ENCODE measurements around the gene PAX6. TPM values are rescaled to one million over a fixed set of nuclear protein-coding genes. Genes with fewer than 3 reads are reported as not detected.

Gene PAX6
- total RNA-seq, result 0.32 TPM
- long read RNA-seq, result 0 reads

DNA sequence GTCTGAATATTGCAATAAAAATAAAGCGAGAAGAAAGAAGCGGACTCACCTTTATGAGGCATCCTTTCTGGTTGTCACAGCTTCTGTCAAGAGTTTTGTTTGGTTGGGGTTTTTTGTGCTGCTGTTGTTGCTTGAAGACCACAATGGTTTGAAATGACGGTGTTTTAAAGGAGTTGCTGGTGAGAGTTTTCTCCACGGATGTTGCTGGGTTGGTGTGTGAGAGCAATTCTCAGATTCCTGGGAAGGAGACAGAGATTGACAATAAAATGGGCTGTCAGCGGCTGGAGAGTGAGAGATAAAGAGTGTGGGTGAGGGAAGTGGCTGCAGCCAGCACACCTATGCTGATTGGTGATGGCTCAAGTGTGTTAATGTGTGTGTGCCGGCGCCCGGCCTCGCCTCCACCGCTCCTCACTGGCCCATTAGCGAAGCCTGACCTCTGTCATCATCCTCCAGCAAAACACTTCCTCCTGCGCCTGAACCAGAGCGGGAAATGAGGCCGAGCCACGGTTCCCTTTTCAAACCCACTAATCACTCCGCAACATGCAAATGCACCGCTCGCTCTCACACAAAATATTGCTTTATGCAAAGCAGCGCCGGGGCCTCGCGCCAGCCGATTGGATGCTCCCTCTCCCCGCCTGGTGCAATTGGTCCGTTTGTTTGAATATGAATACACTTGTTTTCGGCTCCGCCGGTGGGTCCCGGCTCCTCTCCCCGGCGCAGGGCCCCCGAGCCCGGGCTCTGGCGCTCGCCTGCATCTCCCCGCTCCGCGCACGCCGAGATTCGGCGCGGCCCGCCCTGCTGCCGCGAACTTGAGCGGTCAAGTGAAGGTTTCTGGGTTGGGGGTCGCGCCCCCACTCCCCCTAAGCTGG, at the start of gene PAX6:
PAX6 (minus strand) TSS at position 544 of the 869 bp plus-strand sequence. CDS start 4,911 bp downstream, outside the sequence.
- DNase-seq (ENCODE audit: low spot score), result no peak

DNA sequence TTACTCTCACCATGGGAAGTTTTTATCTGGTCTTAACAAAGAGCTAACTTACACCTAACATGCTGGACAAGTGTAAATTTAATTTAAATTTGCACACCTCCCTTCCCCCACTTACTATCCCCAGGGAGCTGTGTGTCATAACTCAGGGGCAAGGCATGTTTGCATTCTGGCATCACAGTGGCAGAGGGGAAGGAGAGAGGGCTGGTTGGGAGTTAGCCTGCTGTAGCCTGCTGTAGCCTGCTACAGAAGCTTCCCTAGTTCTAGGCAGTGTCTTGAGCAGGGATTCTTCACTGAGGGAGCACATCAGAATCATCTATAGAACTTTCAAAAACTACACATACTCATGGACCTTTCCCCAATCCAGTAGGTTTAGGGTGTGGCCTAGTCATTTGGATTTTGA, 49.3 kb upstream of the PAX6 start:
- DNase-seq (ENCODE audit: low spot score), result no peak

DNA sequence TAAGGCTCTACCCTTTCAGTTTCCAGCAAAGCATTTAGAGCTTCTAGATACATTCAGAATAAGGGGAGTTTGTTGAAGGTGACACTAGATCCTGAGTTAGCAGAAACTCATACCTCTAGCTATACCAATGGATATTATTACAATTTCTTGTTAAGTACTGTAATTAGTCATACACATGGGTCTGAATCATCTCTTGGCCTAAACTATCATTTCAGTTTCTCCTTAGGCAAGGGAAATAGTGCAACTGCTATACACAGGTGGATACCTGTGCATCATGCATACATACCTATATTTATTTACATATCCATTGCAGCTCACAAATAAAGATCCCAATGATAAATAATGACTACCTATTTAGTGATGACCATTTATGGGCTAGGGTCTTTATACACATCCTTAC, 45.1 kb upstream of the PAX6 start:
- DNase-seq (ENCODE audit: low spot score), result no peak

DNA sequence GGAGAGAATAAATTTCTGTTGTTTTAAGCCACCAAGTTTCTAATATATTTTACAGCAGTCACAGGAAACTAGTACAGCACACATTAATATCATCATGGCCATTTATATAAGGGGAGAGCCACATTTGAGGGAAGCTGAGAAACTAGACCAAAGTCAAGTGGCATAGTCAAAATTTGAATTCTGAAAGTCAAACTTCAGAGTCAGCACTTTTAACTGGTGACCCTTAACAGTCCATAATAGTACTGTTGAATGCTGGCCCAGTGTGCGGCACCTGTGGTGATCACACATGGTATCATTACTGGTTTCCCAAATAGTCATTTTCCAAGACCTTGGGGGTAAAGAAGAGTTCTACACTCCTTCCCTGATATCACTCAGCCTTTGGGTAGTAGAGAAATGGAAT, 44.3 kb upstream of the PAX6 start:
- DNase-seq (ENCODE audit: low spot score), result no peak

DNA sequence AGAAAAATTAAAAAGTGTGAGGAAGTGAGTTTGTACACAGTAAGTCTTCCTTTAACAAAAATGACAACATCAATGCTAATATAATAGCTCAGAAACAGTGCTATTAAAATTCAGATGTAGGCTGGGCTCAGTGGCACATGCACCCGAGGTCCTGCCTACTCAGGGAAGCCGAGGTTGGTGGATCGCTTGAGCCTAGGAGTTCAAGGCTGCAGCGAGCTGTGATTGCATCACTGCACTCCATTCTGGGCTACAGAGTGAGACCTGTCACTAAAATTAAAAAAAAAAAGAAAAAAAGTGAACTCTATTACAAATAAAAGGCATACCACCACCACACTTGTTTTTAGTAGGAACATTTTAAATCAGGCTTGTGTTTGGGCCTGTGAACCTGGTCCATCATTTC, 39.2 kb upstream of the PAX6 start:
- no peak for DNase-seq (ENCODE audit: low spot score)

DNA sequence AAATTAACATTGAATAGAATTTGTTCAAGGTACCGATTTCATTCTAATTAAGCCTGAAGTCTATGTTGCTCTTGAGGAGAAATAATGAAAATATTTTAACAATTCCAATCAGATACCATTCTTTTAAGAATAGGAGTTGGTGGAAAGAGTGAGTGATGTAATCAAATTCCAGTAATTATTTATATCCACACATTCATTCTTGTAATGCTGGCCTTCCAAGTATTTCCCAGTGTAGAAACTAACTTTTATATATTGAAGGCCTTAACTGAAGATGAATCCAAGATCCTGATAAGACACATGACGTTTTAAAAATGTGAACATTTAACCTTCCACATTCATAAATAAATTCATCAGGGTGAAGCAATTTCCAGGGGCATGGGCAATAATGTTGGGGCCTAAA, 36.6 kb upstream of the PAX6 start:
- no peak for DNase-seq (ENCODE audit: low spot score)

DNA sequence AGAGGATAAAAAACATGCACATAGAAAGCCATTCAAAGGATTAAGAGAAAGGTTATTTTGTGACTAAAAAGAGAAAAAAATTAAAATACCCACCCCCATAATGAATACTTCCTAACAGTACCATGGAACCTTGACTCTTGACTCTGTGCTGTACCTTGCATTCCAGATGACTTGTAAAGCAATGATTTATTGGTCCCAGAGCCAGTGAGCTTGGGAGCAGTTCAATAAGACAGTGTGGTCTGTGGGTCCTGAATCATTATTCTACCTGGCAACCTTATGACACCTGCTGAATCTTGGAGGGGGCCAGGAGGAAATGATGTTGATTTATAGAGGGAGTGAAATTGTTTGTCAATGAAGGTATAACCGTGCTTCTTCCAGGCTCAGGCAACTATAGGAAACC, 34.2 kb upstream of the PAX6 start:
- no peak for DNase-seq (ENCODE audit: low spot score)

DNA sequence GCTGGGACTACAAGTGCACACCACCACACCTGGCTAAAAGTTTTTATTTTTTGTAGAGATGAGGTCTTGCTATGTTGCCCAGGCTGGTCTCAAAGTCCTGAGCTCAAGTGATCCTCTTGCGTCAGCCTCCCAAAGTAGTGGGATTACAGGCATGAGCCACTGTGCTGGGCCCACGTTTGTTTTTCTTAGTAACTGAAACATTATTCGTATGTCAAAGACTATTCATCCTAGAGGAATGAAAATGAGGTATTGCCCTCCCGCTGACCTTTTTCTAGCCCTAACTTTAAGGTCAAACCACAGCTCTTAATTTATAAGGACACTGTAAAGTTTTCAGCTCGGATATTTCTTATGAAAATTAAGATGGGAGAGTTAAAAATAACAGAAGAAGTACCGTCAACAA, 33.2 kb upstream of the PAX6 start:
- DNase-seq (ENCODE audit: low spot score), result no peak

DNA sequence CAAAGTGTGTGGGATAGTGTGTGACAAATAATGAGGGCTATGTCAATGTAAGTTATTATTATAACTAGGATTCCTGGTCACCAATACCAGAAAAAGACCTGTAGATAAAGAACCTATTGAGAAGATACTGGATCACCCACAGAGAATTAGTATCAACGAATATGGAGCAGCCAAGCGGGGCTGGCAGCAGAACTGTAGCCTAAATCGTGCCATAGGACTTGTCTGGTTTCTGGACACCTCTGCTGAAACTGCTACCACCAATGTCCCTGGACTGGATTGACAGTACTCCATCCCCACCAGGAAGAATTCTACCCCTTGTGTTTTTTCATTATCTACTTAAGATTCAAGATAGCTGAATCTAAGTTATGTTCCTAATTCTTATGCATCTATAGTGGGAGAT, 30.3 kb upstream of the PAX6 start:
- DNase-seq (ENCODE audit: low spot score), result no peak

DNA sequence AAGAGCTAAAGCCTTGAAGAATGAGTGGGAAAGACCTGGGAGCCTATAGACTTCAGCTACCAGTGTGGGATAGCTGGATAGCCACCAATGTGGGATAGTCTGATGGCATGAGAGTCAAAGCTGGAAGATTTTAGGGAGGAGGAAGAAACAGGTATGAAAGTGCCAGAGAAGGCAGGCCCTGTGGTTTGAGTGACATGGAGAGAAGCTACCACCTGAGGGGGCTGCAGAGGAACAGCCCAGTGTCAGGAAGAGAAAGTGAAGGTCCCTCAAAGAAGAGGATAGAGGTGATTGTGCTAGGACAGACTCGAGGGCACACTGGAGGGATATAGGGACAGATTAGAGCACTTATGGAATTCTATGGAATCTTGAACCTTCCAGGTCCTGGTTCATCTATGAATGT, 23.1 kb upstream of the PAX6 start:
- no peak for DNase-seq (ENCODE audit: low spot score)

DNA sequence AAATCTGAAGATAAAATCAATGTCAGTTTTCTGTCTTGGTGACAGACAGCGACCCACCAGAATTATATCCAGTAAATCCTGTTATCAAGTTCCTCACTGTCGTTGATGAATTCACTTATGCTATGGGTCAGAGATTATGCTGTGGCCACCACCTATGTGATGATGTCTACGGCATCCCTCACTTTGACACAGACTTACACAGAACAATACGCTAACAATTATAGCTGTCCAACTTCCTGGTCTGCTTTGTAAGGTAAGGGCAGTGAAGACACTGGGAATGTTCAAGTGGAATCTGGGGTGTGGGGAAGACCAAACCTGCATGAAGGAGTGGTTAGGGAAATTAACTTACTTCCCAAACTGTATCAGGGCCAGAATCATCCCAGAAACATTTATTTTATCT, 19.3 kb upstream of the PAX6 start:
- DNase-seq (ENCODE audit: low spot score), result no peak

DNA sequence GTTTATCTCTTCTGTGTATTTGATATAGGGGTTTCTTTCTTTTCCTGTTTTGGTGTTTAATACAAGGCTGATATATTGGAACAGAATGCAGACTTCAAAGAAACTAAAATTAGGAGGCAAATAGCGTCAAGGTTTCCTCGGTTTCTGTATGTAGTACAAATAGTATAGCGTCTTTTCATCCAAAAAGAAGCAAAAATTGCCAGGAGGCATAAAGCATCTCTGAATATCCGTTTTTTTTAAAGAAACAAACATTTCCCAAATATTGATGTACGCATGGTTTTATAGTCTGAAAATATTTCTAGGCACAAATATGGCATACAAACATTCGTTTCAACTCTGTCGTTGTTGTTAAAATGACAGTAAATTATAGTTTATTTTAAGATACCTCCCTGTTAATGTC, 17.1 kb upstream of the PAX6 start:
- no peak for DNase-seq (ENCODE audit: low spot score)

DNA sequence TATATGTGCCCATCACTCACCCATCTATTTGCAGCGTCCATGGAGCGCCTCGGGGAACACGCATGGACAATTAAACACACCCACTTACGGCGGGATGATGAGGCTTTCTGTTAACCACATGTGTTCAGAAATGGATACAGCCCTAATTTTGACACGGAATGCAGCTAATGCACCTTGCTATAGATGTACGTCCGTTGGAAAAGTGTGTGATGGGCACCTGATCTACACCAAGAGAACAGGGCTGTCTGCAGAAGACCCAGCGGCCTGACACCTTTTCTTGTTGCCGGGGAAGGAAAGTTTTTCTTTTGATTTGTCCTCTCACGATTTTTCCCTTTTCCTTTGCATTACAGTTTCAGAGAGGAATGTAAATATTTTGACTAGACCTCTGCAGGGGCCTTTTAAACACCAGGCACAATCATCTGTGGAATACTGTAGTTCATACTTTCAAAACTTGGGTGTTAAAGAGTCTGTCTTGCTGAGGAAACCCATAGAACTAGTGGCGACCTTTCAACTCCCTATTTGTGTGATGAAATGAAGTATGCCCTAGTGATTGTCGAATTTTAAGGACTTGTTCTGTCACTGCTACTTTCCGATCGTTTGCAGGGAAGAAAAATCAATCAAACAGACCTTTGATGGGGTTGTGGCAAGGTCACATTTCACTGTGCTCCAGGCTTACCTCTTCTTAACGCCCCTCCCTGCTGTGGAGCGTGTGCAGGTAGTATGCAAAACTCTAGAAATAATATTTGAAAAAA, 16.5 kb upstream of the PAX6 start:
- no peak for DNase-seq (ENCODE audit: low spot score)

DNA sequence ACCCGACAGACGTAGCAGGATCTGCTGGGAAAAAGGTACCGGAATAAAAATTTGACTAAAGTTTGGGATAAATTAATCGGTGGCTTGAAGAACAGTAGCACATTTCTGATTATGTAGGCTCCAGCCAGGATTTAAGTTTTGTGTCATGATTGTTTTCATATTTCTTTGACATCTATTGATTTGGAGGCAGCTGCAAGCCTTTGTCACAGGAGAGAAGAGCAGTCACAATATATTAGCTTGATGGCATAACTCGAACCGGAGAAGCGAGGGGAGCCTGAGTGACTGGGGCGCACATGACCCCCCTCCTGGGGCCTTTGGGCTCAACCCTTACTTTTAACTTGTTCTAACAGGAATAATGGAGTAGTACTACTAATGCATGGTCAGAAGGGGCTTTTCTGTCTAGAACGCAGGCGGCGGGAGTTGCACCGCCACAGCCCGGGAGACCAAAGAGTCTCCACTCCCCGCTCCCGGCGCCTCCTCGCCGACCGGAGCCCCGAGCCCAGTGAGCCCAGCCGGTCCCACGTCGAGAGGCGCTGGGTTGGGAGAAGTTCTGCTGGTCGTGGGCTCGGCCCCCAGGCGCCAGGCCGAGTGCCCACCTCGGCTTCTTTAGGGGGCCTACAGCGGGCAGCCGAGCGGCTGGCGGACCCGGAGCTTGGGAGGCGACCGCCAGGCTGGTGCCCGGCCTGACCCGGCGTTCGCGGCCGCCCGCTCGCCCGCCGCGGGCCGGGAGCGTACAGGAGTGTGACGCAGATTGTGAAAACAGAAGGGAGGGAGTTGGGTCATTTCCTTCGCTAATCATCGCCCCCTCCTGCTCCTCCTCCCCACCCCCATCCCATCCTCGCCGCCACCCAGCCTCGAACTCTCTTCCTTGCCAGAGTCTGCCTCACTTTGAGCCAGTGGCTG, 15.7 kb upstream of the PAX6 start:
- no peak for DNase-seq (ENCODE audit: low spot score)

DNA sequence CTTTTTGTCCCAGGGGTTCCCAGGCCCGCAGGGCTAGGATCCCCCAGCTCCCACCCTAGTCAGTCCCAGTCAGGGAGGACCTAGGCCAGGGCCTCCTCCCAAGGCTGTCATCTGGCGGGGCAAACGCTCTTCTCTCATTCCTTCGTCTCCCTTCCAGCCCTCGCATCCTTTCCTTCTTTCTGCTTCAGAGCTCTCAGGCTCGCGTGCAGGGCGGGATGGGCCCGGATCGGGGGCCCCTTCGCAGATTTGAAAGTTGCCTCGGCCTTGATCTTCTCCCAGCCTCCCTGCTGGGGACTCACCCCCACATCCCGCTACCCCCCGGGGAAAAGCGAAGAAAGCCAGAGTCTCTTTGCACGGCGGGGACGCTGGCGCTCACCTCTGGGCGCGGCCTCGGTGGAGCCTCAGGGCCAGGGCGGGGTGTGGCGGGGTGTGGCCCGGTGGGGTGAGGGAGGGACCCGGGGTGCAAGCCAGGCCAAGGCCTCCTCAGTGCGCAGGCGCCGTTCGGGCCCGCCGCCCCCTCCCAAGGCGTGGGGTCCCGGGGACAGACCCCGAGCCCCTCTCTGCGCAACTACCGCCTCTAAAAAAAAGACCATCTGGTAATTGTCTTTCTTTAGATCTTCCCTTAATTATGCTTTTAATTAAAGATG, 14.8 kb upstream of the PAX6 start:
- no peak for DNase-seq (ENCODE audit: low spot score)

DNA sequence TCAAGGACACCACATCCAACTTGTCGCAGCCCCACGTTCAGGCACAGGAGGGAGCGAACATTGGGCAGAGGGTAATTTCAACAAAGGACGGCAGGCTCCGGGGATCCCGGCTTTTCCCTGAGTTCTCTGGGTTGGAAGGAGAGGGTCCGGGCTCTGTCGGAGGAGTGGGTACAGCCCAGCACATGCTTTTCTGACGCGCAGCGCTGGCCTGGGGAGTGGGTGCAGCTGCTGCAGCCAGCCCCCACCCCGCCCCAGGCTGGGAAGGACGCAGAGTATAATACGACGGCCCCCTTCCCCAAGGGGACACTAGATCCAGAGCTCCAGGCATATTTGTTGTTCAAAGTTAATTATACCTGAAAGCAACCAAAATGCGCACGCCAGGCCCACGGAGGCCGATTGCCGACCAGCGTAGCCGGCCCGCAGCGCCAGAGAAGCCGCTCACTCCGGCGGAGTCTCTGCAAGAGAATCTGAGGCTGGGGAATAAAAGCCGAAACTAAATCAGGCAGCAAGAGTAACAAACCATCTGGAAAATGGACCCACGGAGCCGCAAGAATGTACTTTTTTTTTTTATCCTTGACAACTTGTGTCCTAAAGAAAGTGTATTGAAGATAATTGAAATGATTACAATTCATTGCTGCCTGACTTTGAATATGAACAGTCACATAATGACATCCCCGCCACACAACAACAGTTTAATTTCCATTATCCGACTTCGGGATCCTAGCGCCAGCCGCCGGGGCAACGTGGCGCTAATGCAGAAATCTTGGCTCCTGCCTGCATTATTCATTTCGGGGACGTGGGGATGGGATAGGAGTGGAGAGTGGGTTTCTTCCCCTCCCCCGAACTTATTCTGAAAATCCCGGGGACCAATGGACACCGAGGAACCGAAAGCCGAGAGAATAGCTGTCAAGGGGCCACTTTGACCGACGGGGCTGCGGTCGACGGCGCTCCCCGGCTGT, 14.0 kb upstream of the PAX6 start:
- no peak for DNase-seq (ENCODE audit: low spot score)

DNA sequence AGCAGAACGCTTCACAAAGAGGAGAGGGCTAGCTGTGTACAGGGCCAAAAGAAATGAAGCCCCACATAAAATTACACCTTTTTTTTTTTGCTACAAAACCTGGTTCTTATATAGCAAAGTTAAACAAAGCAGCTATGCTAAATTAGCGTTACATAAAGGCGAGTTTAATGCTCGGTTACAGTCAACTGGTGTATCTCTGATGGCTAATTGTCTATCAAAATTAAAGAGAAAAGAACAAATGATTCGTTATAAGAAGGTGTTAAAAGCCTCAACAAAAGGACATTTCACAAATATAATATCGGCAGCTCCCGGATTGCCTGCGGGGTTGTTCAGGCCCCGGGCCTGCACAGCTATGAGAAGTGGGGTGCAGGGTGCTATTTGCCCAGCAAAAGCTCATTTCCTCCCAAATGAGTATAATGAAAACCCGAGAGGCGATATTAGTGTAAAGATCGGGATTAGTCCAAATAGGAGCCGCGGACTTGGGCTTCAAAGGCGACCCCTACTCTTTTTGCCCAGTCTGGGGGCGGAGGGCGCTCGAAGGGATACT, 13.3 kb upstream of the PAX6 start:
- DNase-seq (ENCODE audit: low spot score), result no peak

DNA sequence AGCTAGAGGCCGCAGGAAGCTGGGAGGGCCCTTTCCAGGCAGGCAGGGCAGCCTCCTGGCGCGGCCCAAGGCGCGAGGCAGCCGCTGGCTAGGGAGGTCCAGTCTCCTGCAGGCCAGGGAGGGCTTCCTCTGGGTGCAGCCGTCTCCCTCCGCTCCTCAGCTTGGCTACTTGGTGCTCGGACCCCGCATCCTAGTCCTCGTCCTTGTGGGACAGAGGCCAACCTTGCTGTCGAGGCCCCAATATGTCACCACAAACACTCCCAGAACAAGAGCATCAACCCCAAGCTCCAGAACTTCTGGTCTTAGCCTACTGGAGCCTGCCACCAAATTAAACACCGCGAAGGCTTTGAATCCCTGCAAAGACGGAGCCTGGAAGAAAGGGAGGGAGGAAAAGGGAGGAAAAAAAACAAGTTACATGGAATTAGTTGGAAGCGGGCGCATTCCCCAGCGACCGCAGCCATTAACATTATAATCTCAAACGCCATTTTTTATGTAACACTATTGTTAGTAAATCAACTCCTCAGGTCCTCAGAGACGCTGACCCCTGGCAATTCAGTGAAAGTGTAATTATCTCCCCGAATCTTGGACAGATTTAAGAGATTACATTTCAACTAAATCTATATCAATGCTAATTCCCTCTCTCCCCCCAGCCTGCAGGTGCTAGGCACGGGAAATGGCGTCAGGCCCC, 12.7 kb upstream of the PAX6 start:
- no peak for DNase-seq (ENCODE audit: low spot score)

All from mesenteric fat pad (tissue), 1 donor.